ENCODE data around the gene OPA1. TPM values are rescaled to one million over a fixed set of nuclear protein-coding genes. Genes with fewer than 3 reads are reported as not detected.

Gene OPA1
- total RNA-seq, 3 donors from 2014 or later, result 39.0 to 58.2 (median 57.4) TPM

DNA sequence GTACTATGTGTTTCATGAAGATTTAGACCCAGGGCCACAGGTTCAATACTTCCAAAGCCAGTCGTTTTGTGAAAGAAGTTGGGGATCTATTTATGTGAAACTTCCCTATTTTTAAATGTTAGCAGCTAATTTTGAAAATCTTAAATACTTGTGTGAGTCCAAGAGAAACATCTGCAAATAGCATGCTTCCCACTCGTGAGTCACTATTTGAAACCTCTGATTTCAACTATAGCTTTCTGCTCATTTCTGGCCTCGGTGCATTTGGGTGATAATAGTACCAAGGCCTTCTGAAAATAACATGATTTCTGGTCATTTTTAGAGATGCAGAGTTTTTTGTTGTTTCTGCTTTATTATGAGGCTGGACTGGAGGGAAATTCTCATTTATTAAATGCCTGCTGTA, 110.0 kb downstream of the OPA1 start:
- no peaks in the 10 kb centered on the region for H3K4me1 ChIP-seq
- no peaks in the 10 kb centered on the region for H3K36me3 ChIP-seq
- no peak overlapping the region for H3K27ac ChIP-seq
- TF ChIP-seq, protein P1, sequence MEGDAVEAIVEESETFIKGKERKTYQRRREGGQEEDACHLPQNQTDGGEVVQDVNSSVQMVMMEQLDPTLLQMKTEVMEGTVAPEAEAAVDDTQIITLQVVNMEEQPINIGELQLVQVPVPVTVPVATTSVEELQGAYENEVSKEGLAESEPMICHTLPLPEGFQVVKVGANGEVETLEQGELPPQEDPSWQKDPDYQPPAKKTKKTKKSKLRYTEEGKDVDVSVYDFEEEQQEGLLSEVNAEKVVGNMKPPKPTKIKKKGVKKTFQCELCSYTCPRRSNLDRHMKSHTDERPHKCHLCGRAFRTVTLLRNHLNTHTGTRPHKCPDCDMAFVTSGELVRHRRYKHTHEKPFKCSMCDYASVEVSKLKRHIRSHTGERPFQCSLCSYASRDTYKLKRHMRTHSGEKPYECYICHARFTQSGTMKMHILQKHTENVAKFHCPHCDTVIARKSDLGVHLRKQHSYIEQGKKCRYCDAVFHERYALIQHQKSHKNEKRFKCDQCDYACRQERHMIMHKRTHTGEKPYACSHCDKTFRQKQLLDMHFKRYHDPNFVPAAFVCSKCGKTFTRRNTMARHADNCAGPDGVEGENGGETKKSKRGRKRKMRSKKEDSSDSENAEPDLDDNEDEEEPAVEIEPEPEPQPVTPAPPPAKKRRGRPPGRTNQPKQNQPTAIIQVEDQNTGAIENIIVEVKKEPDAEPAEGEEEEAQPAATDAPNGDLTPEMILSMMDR (IDR thresholded peaks at IDR 0.05), result no peak
- TF ChIP-seq POLR2A (IDR thresholded peaks at IDR 0.05) (no peak), POLR2AphosphoS5 (IDR thresholded peaks at IDR 0.05) (no peak)
- no peaks in the 10 kb centered on the region for H3K27me3 ChIP-seq
- no peak for DNase-seq (ENCODE audit: low spot score in 2 of 2)
- H3K4me3 ChIP-seq, result no peak overlapping the region
- no peaks in the 10 kb centered on the region for H3K9me3 ChIP-seq
- intact Hi-C loops (cut with DNase I; ENCODE audit: low total_unique reads), result no loop called here

DNA sequence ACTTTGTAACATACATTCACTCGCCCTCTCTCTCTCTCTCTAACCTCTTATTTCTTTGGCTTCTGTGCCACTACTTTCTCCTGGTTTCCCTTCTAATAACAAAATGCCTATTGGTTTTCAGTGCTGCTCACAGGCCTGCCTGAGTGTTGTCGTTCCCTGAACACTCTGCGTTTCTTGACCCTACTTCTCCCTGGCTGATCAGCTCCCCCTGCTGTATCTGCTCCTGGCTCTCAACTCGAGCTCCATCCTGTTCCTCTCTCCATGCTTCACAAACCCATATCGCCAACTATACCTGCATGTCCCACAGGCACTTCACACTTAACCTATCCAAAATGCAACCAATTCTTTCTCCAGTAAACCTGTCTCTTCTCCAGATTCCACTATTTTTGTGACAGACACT, 111.4 kb downstream of the OPA1 start:
- Histone ChIP-seq H3K9me3 (no peaks in the 10 kb centered on the region), H3K4me3 (no peak overlapping the region), H3K27me3 (no peaks in the 10 kb centered on the region), H3K36me3 (no peaks in the 10 kb centered on the region), H3K4me1 (no peaks in the 10 kb centered on the region), H3K27ac (no peak overlapping the region)
- intact Hi-C loops (cut with DNase I; ENCODE audit: low total_unique reads), result no loop called here
- DNase-seq (ENCODE audit: low spot score in 2 of 2), result no peak
- TF ChIP-seq, protein P1 (IDR thresholded peaks at IDR 0.05), result no peak
- TF ChIP-seq POLR2A (IDR thresholded peaks at IDR 0.05) (no peak), POLR2AphosphoS5 (IDR thresholded peaks at IDR 0.05) (no peak)

DNA sequence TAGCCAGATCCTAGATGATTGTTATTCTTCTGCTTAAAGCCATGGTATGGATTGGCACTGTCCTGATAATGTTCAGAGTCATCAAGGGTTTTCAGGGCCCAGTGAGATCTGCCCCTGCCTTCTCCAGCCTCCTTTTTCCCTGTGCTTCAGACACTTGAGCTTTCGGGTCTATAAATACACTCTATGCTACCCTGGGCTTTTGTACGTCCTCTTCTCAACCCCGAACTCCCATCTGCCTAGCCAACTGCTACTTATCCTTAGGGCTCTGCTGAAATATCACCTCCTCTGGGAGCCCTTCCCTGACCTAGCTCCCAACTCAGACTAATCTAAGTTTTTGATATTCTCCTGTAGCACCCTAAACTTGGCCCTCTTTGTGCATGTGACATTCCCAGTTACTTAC, 115.3 kb downstream of the OPA1 start:
- no peak for DNase-seq (ENCODE audit: low spot score in 2 of 2)
- H3K4me3 ChIP-seq, result no peak overlapping the region
- H3K27me3 ChIP-seq, result no peaks in the 10 kb centered on the region
- no peaks in the 10 kb centered on the region for H3K4me1 ChIP-seq
- H3K36me3 ChIP-seq, result no peaks in the 10 kb centered on the region
- H3K9me3 ChIP-seq, result no peaks in the 10 kb centered on the region
- TF ChIP-seq, protein P1 (IDR thresholded peaks at IDR 0.05), result no peak
- no peak for TF ChIP-seq POLR2A (IDR thresholded peaks at IDR 0.05)
- no peak for TF ChIP-seq POLR2AphosphoS5 (IDR thresholded peaks at IDR 0.05)
- no peak overlapping the region for H3K27ac ChIP-seq
- intact Hi-C loops (cut with DNase I; ENCODE audit: low total_unique reads), result no loop called here

DNA sequence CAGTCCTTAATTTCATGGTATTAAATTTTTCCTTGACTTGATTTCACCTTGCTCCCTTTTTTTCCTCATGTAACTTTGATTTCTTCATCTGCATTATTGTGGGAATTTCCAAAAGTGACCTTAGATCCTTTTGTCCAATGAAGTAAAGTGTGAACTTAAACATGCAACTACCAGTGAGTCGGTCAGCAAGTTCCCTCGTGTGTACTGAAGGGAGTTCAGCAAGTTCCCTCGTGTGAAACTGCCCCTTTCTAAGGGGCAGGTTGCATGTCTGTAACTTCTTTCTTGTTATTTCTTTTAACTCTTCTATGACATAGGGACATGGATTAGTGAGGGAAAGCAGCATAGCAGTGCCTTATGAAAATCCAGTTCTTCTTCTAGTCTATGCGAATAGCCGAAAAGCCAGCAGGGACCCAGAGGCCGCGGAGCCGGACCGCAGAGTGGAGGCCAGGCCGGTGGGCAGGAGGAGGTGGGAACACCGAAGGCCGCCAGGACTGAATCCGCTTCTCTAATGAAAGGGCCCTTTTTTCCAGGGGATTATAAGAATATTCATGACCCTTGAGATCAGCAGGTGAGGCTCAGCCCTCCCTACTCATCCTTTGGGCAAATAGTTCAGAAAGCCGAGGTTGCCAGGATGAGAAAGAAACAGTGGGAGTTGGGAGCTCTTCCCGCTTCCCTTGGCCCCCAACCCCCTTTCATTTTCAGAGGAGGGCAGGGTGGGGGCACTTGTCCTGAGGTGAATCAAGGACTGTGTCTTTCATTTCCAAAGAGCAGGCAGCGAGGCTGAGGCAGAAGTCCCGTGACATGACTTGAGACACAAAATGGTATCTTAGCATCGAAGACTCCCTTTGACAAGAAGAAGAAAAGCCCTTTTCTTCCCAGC, 117.5 kb downstream of the OPA1 start:
- no peak overlapping the region for H3K4me3 ChIP-seq
- H3K9me3 ChIP-seq, result peaks cover 10 to 13% of the 10 kb centered on the region in 2 donors
- no peaks in the 10 kb centered on the region for H3K36me3 ChIP-seq
- no peaks in the 10 kb centered on the region for H3K4me1 ChIP-seq
- no peak overlapping the region for H3K27ac ChIP-seq
- DNase-seq (ENCODE audit: low spot score in 2 of 2), result no peak
- H3K27me3 ChIP-seq, result no peaks in the 10 kb centered on the region
- TF ChIP-seq POLR2A (IDR thresholded peaks at IDR 0.05), result no peak
- no peak for TF ChIP-seq POLR2AphosphoS5 (IDR thresholded peaks at IDR 0.05)
- TF ChIP-seq, protein P1 (IDR thresholded peaks at IDR 0.05), result no peak
- intact Hi-C loops (cut with DNase I; ENCODE audit: low total_unique reads), result no loop called here

DNA sequence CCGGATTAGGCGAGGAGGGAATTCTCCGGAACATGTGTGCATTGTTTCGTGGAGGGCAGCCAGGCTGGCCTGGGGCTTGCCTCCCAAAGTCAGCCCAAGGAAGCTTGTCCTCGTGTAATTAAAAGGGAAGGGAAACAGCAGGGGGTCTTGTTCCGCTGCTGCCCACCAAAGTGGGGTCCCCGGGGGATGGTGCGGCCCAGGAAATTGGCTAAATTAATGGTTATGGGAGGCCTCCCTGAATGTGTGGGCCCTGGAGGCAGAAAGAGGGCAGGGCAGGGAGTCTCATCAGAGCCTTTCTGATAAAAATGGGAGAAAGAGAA, 118.1 kb downstream of the OPA1 start:
- intact Hi-C loops (cut with DNase I; ENCODE audit: low total_unique reads), result no loop called here
- no peak for DNase-seq (ENCODE audit: low spot score in 2 of 2)
- Histone ChIP-seq H3K27me3 (no peaks in the 10 kb centered on the region), H3K27ac (peak overlapping the region in 1 of 2 donors; percentile 33), H3K4me3 (no peak overlapping the region), H3K36me3 (no peaks in the 10 kb centered on the region), H3K4me1 (no peaks in the 10 kb centered on the region), H3K9me3 (peaks cover 10 to 13% of the 10 kb centered on the region in 2 donors)
- TF ChIP-seq POLR2AphosphoS5 (IDR thresholded peaks at IDR 0.05) (no peak), POLR2A (IDR thresholded peaks at IDR 0.05) (no peak)
- TF ChIP-seq, protein P1 (IDR thresholded peaks at IDR 0.05), result no peak

All from breast epithelium (tissue), 4 donors.